OCI-LY1 (cell line): ENCODE measurements around the gene MYH15.

Experiments
- H2AFZ ChIP-seq: fragments of 200-600 bp; sonication (generic), shearing (Covaris generic); 2 replicates; pipeline ENCODE4 v1.6.0; 2014; ENCODE audit warnings: antibody characterized with exemption, mild to moderate bottlenecking, low read length
- H3F3A ChIP-seq: fragments of 200-600 bp; sonication (generic), shearing (Covaris generic); 2 replicates; pipeline ENCODE4 v1.6.0; 2014; ENCODE audit warnings: mild to moderate bottlenecking, antibody characterized with exemption, low read length, moderate library complexity; ENCODE audit not compliant: insufficient read depth
- H3K27ac ChIP-seq: fragments of 200-600 bp; sonication (generic); 2 replicates; pipeline ENCODE4 v1.5.1; 2014; ENCODE audit warnings: low read length, mixed run types, mild to moderate bottlenecking, low read depth; ENCODE audit not compliant: poor library complexity, severe bottlenecking
- H3K27me3 ChIP-seq: fragments of 200-600 bp; sonication (generic); 2 replicates; pipeline ENCODE4 v1.6.0; 2014; ENCODE audit warnings: antibody characterized with exemption, mild to moderate bottlenecking, low read length, moderate library complexity; ENCODE audit not compliant: insufficient read depth
- H3K36me3 ChIP-seq: fragments of 200-600 bp; sonication (generic); 2 replicates; pipeline ENCODE4 v1.6.1; 2014; ENCODE audit warnings: mild to moderate bottlenecking, antibody characterized with exemption, low read length, moderate library complexity, mixed read lengths; ENCODE audit not compliant: insufficient read depth
- H3K4me1 ChIP-seq: fragments of 200-600 bp; sonication (generic); 2 replicates; pipeline ENCODE4 v1.5.1; 2014; ENCODE audit warnings: mild to moderate bottlenecking, low read length, moderate library complexity; ENCODE audit not compliant: insufficient read depth, severe bottlenecking
- H3K4me2 ChIP-seq: fragments of 200-600 bp; sonication (generic), shearing (Covaris generic); 2 replicates; pipeline ENCODE4 v1.6.1; 2014; ENCODE audit warnings: low read length
- H3K4me3 ChIP-seq: fragments of 200-600 bp; sonication (generic); 2 replicates; pipeline ENCODE4 v1.5.1; 2014; ENCODE audit warnings: low read length, low read depth, mild to moderate bottlenecking, mixed read lengths; ENCODE audit not compliant: poor library complexity, severe bottlenecking
- H3K79me2 ChIP-seq: fragments of 200-600 bp; shearing (Covaris generic); 2 replicates; pipeline ENCODE4 v1.6.1; 2016; ENCODE audit warnings: mixed run types, low read length, mixed read lengths; ENCODE audit not compliant: insufficient read depth
- H3K9ac ChIP-seq: fragments of 200-600 bp; sonication (generic), shearing (Covaris generic); 2 replicates; pipeline ENCODE4 v1.6.1; 2014; ENCODE audit warnings: mild to moderate bottlenecking, low read length, mixed read lengths
- H3K9me2 ChIP-seq: fragments of 200-600 bp; sonication (generic), shearing (Covaris generic); 2 replicates; pipeline ENCODE4 v1.6.1; 2014; ENCODE audit warnings: low read depth, mild to moderate bottlenecking, low read length, mixed read lengths
- H3K9me3 ChIP-seq: fragments of 200-600 bp; shearing (Covaris generic); 2 replicates; pipeline ENCODE4 v1.6.1; 2014; ENCODE audit warnings: low read length, mixed read lengths
- H4K20me1 ChIP-seq: fragments of 200-600 bp; sonication (generic), shearing (Covaris generic); 2 replicates; pipeline ENCODE4 v1.6.0; 2016; ENCODE audit warnings: mild to moderate bottlenecking, low read length; ENCODE audit not compliant: insufficient read depth
- EZH2 ChIP-seq: fragments of 200-600 bp; sonication (generic), shearing (Covaris generic); IDR thresholded peaks from 2 replicates; pipeline ENCODE4 v1.8.0; 2017; ENCODE audit warnings: borderline replicate concordance, mixed run types, mild to moderate bottlenecking, antibody characterized with exemption, low read length, moderate library complexity, mixed read lengths
- TF ChIP-seq, protein P1 (sequence below): fragments of 200-600 bp; sonication (generic), shearing (Covaris generic); IDR thresholded peaks from 2 replicates; pipeline ENCODE4 v1.5.1; 2017; ENCODE audit warnings: mild to moderate bottlenecking, antibody characterized with exemption, low read length, moderate library complexity, mixed read lengths

The MYH15 gene

DNA sequence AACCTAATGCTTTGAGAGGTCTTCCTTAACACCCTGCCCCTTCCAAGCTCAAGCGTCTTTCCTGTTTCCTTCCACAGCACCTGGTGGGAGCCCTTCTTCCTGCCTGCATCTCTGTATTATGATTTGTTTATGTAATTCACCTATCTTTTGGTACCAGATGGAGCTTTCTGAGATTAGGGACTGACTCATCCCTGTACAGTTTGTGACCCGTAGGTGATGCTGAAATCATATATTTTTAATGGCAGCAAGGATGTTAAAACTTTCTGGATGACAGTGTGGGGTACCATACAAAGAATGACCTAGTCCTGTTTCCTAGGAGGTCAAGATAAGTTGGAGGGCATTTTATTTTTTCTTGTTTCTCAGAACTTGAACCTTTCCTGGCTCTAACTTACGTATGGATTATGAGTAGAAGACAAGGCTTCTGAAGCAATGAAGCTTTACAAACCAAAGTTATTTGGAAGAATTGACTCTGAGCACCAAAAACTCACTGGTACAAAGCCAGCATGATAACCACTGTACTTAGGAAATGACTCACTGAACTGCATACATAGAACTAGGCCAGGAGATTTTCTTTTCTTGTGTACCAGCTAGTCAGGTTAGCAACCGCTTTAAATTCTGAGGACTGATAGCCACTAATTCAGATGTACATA is 167.4 kb downstream of the MYH15 start:
- Histone ChIP-seq H3K4me3 (no peak overlapping the region), H4K20me1 (no peaks in the 10 kb centered on the region), H3K27me3 (no peaks in the 10 kb centered on the region), H3K9me3 (no peaks in the 10 kb centered on the region), H3F3A (no peaks in the 10 kb centered on the region), H3K79me2 (no peaks in the 10 kb centered on the region), H3K9me2 (no peaks in the 10 kb centered on the region), H3K36me3 (no peaks in the 10 kb centered on the region), H3K4me1 (peaks cover 27% of the 10 kb centered on the region), H3K4me2 (no peak overlapping the region), H3K9ac (no peak overlapping the region), H2AFZ (no peak overlapping the region), H3K27ac (no peak overlapping the region)
- TF ChIP-seq, protein P1, sequence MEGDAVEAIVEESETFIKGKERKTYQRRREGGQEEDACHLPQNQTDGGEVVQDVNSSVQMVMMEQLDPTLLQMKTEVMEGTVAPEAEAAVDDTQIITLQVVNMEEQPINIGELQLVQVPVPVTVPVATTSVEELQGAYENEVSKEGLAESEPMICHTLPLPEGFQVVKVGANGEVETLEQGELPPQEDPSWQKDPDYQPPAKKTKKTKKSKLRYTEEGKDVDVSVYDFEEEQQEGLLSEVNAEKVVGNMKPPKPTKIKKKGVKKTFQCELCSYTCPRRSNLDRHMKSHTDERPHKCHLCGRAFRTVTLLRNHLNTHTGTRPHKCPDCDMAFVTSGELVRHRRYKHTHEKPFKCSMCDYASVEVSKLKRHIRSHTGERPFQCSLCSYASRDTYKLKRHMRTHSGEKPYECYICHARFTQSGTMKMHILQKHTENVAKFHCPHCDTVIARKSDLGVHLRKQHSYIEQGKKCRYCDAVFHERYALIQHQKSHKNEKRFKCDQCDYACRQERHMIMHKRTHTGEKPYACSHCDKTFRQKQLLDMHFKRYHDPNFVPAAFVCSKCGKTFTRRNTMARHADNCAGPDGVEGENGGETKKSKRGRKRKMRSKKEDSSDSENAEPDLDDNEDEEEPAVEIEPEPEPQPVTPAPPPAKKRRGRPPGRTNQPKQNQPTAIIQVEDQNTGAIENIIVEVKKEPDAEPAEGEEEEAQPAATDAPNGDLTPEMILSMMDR: no peak
- no peak for TF ChIP-seq EZH2

DNA sequence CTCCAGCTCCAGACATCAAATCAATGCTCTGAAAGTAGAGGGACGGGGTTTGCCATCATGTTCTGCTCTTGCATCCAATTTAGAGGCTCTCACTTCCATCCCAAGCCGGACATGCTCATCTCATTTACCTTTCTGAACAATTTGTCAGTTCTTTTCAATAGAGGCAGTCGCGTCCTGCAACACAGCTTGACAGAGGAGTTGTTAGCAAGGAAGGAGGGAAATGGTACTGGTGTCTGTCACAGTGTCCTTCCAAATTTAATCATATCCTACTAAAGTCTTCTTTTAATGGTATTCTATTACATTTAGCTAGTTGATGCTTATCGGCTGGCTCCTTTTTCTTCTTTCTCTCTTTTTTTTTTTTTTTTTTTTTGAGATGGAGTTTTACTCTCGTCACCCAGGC is 168.5 kb downstream of the MYH15 start:
- Histone ChIP-seq H3K27me3 (no peaks in the 10 kb centered on the region), H3K36me3 (no peaks in the 10 kb centered on the region), H3K4me3 (no peak overlapping the region), H2AFZ (no peak overlapping the region), H3K4me1 (peaks cover 21% of the 10 kb centered on the region), H3K4me2 (no peak overlapping the region), H3K9ac (no peak overlapping the region), H3K9me3 (no peaks in the 10 kb centered on the region), H3K27ac (no peak overlapping the region), H3F3A (no peaks in the 10 kb centered on the region), H4K20me1 (no peaks in the 10 kb centered on the region), H3K9me2 (no peaks in the 10 kb centered on the region), H3K79me2 (no peaks in the 10 kb centered on the region)
- TF ChIP-seq, protein P1: no peak
- no peak for TF ChIP-seq EZH2

DNA sequence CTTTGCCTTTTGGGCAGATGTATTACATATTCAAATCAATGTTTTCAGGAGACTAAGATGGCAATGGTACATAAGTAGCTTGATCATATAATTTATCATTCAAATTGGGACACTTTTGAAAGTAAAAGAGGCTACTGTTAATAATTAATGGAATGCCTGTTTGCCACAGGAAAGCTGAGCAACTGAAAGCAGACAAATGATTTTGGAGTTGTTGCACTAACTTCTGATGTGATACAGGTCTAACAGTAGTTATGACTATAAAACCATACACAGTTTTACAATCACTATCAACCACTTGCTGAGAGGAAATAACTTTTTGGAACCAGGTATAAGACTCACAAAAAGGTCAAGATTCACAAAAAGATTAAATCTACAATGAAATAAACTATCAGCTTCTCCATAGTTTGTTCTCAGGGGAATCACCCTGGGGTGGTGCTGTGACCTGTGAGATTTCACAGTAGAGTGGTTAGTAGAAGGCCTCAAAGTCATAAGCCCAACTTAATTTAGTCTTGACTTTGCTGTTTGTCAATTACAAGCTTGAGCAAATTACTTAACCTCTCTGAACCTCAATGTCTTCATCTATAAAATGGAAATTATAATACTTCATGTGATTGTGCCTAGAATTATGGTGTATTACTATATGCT is 171.4 kb downstream of the MYH15 start:
- no peaks in the 10 kb centered on the region for H3F3A ChIP-seq
- H3K9ac ChIP-seq: no peak overlapping the region
- H3K27ac ChIP-seq: no peak overlapping the region
- H3K9me2 ChIP-seq: no peaks in the 10 kb centered on the region
- TF ChIP-seq EZH2: no peak
- H3K36me3 ChIP-seq: no peaks in the 10 kb centered on the region
- no peaks in the 10 kb centered on the region for H3K9me3 ChIP-seq
- no peak overlapping the region for H3K4me2 ChIP-seq
- no peaks in the 10 kb centered on the region for H3K27me3 ChIP-seq
- no peak overlapping the region for H3K4me3 ChIP-seq
- no peaks in the 10 kb centered on the region for H3K79me2 ChIP-seq
- H3K4me1 ChIP-seq: no peaks in the 10 kb centered on the region
- H2AFZ ChIP-seq: no peak overlapping the region
- no peaks in the 10 kb centered on the region for H4K20me1 ChIP-seq
